VCaP (cell line): Measurements from ENCODE around the gene DAPK1.

ENCODE experiments used
- H3K27ac ChIP-seq: fragments of 450-650 bp; 2 replicates; pipeline ENCODE4 v1.5.1; 2017
- TF ChIP-seq, protein P1 (sequence below): fragments of 450-650 bp; conservative IDR thresholded peaks from 2 replicates; pipeline ENCODE4 v1.5.1; 2017; ENCODE audit warnings: mild to moderate bottlenecking, moderate library complexity

Gene DAPK1

GRCh38 chr9:87642330-87643106, 144.9 kb downstream of the DAPK1 start:
- TF ChIP-seq, protein P1, sequence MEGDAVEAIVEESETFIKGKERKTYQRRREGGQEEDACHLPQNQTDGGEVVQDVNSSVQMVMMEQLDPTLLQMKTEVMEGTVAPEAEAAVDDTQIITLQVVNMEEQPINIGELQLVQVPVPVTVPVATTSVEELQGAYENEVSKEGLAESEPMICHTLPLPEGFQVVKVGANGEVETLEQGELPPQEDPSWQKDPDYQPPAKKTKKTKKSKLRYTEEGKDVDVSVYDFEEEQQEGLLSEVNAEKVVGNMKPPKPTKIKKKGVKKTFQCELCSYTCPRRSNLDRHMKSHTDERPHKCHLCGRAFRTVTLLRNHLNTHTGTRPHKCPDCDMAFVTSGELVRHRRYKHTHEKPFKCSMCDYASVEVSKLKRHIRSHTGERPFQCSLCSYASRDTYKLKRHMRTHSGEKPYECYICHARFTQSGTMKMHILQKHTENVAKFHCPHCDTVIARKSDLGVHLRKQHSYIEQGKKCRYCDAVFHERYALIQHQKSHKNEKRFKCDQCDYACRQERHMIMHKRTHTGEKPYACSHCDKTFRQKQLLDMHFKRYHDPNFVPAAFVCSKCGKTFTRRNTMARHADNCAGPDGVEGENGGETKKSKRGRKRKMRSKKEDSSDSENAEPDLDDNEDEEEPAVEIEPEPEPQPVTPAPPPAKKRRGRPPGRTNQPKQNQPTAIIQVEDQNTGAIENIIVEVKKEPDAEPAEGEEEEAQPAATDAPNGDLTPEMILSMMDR = no peak
- H3K27ac ChIP-seq = no peak overlapping the region

- H3K27ac ChIP-seq = no peak overlapping the region
- TF ChIP-seq, protein P1 = no peak
These were observed 145.5 kb downstream of the DAPK1 start for GRCh38 chr9:87643107-87643650.

DNA sequence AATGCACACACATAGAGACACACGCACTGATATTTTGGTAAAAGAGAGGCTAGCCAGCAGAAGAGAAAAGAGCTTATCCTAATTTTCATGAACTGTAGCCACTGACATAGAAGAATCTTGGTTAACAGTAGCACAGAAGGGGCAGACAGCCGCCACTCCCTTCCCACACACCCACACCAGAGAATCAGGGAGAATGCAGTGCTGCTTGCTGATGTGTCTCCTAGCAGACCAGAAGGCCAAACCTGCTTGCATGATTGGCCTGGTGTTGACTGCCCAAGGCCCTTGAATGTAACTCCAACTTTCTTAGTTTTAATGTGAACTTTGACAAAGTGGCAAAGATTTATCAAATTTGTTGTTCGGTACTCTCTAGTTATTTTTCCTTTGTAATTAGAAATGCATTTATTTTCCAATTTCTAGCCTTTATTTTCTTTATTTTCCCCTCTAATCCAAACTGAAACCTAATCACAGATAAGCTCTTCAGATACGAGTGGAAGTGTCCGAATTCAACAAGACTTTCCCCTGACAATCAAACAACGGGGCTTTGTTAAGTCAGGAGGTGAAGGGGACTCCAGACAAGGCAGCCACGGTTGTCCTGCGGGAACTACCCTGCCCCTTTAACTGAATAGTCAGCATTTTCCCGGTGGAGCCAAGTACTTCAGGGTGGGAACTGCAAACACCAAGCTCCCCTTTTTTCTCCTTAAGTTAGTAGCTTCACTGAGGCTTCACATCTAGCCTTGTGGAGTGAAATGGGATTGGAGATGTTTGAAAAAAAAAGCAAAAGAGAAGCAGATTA, 146.3 kb downstream of the DAPK1 start:
- no peak overlapping the region for H3K27ac ChIP-seq
- TF ChIP-seq, protein P1 = no peak

DNA sequence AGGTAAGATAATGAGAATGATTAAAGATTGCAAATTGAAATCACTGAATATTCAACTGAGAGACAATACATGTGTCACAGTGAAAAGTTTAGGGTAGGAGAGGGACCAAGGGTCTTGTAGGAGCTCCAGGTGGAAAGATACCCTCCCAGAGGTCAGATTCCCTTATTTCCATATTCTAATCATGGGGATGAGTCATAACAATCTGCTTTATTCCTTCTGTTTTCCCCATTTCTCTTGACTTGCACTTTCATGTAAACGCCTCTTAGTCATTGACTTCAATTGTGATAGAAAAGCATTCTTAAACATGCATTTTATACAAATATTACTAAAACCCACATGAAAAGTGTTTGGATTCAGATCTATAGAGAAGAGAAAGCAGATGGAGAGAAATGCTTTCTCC, 147.0 kb downstream of the DAPK1 start:
- H3K27ac ChIP-seq = no peak overlapping the region
- TF ChIP-seq, protein P1 = no peak

GRCh38 chr9:87646546-87646945, 148.9 kb downstream of the DAPK1 start:
- TF ChIP-seq, protein P1 = no peak
- no peak overlapping the region for H3K27ac ChIP-seq

DNA sequence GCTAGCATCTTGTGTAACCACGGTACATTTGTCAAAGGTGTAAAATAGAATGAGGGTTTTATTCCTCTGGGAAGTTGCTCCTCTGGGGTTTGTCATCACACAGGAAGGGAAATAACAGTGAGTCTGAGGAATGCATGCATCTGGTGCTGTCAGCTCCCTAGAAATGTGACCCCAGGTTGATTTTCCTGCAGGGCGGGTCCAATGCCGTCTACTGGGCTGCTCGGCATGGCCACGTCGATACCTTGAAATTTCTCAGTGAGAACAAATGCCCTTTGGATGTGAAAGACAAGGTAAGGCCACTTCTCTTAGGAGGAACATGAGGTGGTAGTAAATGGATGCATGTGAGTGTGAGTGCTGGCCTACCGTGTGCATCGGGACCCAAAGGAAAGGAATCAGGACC, 149.4 kb downstream of the DAPK1 start:
- TF ChIP-seq, protein P1 = no peak
- no peak overlapping the region for H3K27ac ChIP-seq

DNA sequence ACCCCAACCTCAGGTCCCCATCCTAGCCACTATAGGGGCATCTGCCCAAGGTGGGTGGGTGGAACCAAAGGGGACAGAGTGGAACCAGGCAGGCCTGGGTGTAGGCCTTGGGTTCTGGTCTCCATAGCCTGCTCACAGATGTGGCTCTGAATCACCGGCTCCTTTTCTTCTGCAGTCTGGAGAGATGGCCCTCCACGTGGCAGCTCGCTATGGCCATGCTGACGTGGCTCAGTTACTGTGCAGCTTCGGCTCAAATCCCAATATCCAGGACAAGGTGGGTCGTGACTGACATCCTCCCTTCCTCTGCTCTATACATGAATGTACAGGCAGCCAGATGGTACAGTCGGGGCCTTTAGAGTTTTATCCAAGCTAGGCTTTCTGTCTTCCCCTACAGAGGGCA, 150.9 kb downstream of the DAPK1 start:
- TF ChIP-seq, protein P1 = no peak
- no peak overlapping the region for H3K27ac ChIP-seq
